Measurements from ENCODE around the gene NEGR1. TPM values are rescaled to one million over a fixed set of nuclear protein-coding genes. Genes with fewer than 3 reads are reported as not detected.

Gene NEGR1
- total RNA-seq, 1 experiment from 2014 or later = 0.44 TPM

GRCh38 chr1:72170246-72170645, 112.1 kb downstream of the NEGR1 start:
- H3K9me2 ChIP-seq (ENCODE audit: insufficient read depth) = 0 out of 2 replicates have a peak, but pooled peaks cover 6% of the 10 kb centered on the region
- H3F3A ChIP-seq (ENCODE audit: insufficient read depth, low read depth) = no peaks in the 10 kb centered on the region
- ChIA-PET CTCF (no interaction called here), POLR2A (ENCODE audit: unreplicated experiment) (no interaction called here)
- no peak overlapping the region for H3K4me3 ChIP-seq
- TF ChIP-seq EZH2 (IDR thresholded peaks at IDR 0.05; ENCODE audit: low read depth) = no peak
- TF ChIP-seq, protein P1, sequence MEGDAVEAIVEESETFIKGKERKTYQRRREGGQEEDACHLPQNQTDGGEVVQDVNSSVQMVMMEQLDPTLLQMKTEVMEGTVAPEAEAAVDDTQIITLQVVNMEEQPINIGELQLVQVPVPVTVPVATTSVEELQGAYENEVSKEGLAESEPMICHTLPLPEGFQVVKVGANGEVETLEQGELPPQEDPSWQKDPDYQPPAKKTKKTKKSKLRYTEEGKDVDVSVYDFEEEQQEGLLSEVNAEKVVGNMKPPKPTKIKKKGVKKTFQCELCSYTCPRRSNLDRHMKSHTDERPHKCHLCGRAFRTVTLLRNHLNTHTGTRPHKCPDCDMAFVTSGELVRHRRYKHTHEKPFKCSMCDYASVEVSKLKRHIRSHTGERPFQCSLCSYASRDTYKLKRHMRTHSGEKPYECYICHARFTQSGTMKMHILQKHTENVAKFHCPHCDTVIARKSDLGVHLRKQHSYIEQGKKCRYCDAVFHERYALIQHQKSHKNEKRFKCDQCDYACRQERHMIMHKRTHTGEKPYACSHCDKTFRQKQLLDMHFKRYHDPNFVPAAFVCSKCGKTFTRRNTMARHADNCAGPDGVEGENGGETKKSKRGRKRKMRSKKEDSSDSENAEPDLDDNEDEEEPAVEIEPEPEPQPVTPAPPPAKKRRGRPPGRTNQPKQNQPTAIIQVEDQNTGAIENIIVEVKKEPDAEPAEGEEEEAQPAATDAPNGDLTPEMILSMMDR (conservative IDR thresholded peaks at IDR 0.05) = no peak
- no peaks in the 10 kb centered on the region for H3K79me2 ChIP-seq (ENCODE audit: low read depth)
- H3K27me3 ChIP-seq (ENCODE audit: insufficient read depth, low read depth) = no peaks in the 10 kb centered on the region
- H3K36me3 ChIP-seq (ENCODE audit: low read depth) = no peaks in the 10 kb centered on the region
- H3K9me3 ChIP-seq (ENCODE audit: insufficient read depth, low read depth) = no peaks in the 10 kb centered on the region
- H2AFZ ChIP-seq = no peak overlapping the region
- no peak overlapping the region for H3K4me2 ChIP-seq
- no peaks in the 10 kb centered on the region for H3K4me1 ChIP-seq (replicated peaks; ENCODE audit: insufficient read depth)
- H4K20me1 ChIP-seq (ENCODE audit: insufficient read depth) = no peaks in the 10 kb centered on the region
- BruUV-seq (replicated peaks) = no TSS peak
- DNase-seq = no peak
- intact Hi-C loops (cut with micrococcal nuclease; ENCODE audit: unreplicated experiment) = no loop called here
- no peak overlapping the region for H3K27ac ChIP-seq

DNA sequence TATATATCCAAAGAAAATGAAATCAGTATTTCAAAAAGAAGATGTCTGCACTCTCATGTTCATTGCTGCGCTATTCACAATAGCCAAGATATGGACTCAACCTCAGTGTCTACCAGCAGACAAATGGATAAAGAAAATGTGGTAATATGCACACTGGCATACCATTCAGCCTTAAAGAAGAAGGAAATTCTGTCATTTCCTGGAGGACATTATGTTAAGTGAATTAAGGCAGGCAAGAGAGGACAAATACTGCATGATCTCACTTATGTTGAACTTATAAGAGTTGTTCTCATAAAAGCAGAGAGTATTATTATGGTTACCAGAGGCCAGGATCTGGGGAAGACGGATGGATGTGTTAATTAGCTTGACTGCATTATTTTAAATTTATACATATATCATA, 115.9 kb downstream of the NEGR1 start:
- Histone ChIP-seq H3F3A (ENCODE audit: insufficient read depth, low read depth) (no peaks in the 10 kb centered on the region), H3K79me2 (ENCODE audit: low read depth) (no peaks in the 10 kb centered on the region), H3K27ac (no peak overlapping the region), H3K9me2 (ENCODE audit: insufficient read depth) (0 out of 2 replicates have a peak, but pooled peaks cover 6% of the 10 kb centered on the region), H3K4me2 (no peak overlapping the region), H3K27me3 (ENCODE audit: insufficient read depth, low read depth) (no peaks in the 10 kb centered on the region), H3K4me1 (replicated peaks; ENCODE audit: insufficient read depth) (no peaks in the 10 kb centered on the region), H3K4me3 (no peak overlapping the region), H3K9me3 (ENCODE audit: insufficient read depth, low read depth) (no peaks in the 10 kb centered on the region), H3K36me3 (ENCODE audit: low read depth) (no peaks in the 10 kb centered on the region), H4K20me1 (ENCODE audit: insufficient read depth) (no peaks in the 10 kb centered on the region), H2AFZ (no peak overlapping the region)
- POLR2A ChIA-PET (ENCODE audit: unreplicated experiment) = no interaction called here
- CTCF ChIA-PET = no interaction called here
- no peak for TF ChIP-seq EZH2 (IDR thresholded peaks at IDR 0.05; ENCODE audit: low read depth)
- TF ChIP-seq, protein P1 (conservative IDR thresholded peaks at IDR 0.05) = no peak
- BruUV-seq (replicated peaks) = no TSS peak
- DNase-seq = no peak
- intact Hi-C loops (cut with micrococcal nuclease; ENCODE audit: unreplicated experiment) = no loop called here

DNA sequence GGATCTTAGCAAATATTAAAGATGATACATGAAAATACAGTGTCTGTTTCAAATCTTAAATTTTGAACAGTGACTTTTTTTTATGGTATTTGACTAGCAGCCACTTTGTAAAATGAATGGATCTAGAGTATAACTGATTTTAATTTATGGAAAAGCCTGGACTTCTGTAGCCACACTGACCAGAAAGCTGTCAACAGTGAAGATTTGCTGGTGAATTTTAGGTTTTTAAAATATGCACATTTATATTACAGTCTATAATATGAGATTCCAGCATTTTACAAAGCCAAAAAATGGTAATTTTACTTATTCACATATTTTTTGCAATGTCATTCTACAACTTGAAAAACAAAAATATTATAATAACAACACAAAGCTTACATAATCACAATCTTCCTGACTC, 131.8 kb downstream of the NEGR1 start:
- no peak for TF ChIP-seq EZH2 (IDR thresholded peaks at IDR 0.05; ENCODE audit: low read depth)
- TF ChIP-seq, protein P1 (conservative IDR thresholded peaks at IDR 0.05) = no peak
- CTCF ChIA-PET = no interaction called here
- H3K36me3 ChIP-seq (ENCODE audit: low read depth) = no peaks in the 10 kb centered on the region
- no peaks in the 10 kb centered on the region for H3F3A ChIP-seq (ENCODE audit: insufficient read depth, low read depth)
- no peaks in the 10 kb centered on the region for H3K27me3 ChIP-seq (ENCODE audit: insufficient read depth, low read depth)
- no peaks in the 10 kb centered on the region for H3K4me1 ChIP-seq (replicated peaks; ENCODE audit: insufficient read depth)
- H3K4me3 ChIP-seq = no peak overlapping the region
- no peak for DNase-seq
- H3K4me2 ChIP-seq = no peak overlapping the region
- POLR2A ChIA-PET (ENCODE audit: unreplicated experiment) = no interaction called here
- H3K9me3 ChIP-seq (ENCODE audit: insufficient read depth, low read depth) = no peaks in the 10 kb centered on the region
- H2AFZ ChIP-seq = no peak overlapping the region
- H3K79me2 ChIP-seq (ENCODE audit: low read depth) = no peaks in the 10 kb centered on the region
- BruUV-seq (replicated peaks) = no TSS peak
- H4K20me1 ChIP-seq (ENCODE audit: insufficient read depth) = no peaks in the 10 kb centered on the region
- intact Hi-C loops (cut with micrococcal nuclease; ENCODE audit: unreplicated experiment) = no loop called here
- H3K9me2 ChIP-seq (ENCODE audit: insufficient read depth) = no peaks in the 10 kb centered on the region
- H3K27ac ChIP-seq = no peak overlapping the region

Measured in PC-9 (cell line).